GM12865 (cell line): ENCODE measurements around the gene CELSR1.

Experiments
- DNase-seq: peaks from one replicate; pipeline ENCODE4 v3.0.0; 2010; ENCODE audit warnings: low read depth
- H3K4me3 ChIP-seq: 2 replicates; pipeline ENCODE4 v1.5.1; 2011; ENCODE audit warnings: mild to moderate bottlenecking, low read depth, low read length, control low read depth
- TF ChIP-seq, protein P1 (sequence below): IDR thresholded peaks from 2 replicates; pipeline ENCODE4 v1.5.1; 2011; ENCODE audit warnings: low read length, control low read depth, low read depth, inconsistent platforms; ENCODE audit not compliant: insufficient read depth; ENCODE audit errors: missing control alignments

Gene CELSR1

DNA sequence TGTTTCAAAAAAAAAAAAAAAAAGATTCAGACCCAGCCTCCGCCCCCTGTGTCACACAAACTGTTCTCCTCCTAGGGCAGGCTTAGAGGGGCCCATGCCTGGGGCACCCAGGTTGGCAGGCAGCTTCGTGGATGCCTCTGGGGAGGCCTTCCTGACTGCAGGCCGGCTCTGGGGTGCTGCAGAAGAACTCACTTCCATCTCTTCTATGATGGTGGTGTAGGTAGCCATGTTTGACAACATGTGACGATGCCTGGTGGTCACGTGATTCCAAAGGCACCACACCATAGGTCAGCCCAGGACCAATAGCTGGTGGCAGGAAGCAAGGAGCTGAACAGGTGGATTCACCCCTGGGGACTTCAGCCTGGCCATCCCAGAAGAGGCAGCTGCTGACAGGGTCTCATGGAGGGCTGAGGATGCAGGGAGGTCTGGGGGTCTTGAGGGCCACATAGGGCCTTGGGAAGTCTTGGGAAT lies 24.1 kb upstream of the CELSR1 start:
- TF ChIP-seq, protein P1, sequence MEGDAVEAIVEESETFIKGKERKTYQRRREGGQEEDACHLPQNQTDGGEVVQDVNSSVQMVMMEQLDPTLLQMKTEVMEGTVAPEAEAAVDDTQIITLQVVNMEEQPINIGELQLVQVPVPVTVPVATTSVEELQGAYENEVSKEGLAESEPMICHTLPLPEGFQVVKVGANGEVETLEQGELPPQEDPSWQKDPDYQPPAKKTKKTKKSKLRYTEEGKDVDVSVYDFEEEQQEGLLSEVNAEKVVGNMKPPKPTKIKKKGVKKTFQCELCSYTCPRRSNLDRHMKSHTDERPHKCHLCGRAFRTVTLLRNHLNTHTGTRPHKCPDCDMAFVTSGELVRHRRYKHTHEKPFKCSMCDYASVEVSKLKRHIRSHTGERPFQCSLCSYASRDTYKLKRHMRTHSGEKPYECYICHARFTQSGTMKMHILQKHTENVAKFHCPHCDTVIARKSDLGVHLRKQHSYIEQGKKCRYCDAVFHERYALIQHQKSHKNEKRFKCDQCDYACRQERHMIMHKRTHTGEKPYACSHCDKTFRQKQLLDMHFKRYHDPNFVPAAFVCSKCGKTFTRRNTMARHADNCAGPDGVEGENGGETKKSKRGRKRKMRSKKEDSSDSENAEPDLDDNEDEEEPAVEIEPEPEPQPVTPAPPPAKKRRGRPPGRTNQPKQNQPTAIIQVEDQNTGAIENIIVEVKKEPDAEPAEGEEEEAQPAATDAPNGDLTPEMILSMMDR, result no peak
- H3K4me3 ChIP-seq, result no peak overlapping the region
- peak; percentile 76 for DNase-seq

DNA sequence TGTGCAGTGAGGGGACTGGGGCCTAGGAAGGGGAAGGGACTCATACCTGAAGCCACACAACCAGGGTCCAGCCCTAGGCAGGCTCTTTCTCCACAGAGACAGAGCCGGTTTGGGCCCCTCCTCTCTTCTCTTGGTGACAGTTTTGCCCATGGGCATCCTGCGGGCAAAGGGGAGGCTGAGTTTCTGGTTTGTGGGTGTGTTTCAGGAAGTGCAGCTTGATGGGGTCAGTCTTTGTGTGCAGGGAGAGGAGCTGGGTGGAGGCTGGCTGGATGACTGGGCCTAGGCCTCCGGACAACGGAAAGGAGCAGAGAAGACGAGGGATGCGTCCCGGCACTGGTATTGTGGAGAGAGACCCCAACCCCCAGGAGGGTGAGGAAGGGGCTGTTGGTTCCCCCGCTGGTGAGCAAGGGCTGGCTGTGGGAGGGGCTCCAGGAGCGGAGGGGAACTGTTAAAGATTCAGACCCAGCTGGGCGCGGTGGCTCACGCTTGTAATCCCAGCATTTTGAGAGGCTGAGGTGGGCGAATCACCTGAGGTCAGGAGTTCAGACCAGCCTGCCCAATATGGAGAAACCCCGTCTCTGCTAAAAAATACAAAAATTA lies 23.4 kb upstream of the CELSR1 start:
- H3K4me3 ChIP-seq, result no peak overlapping the region
- no peak for DNase-seq
- TF ChIP-seq, protein P1, result no peak

DNA sequence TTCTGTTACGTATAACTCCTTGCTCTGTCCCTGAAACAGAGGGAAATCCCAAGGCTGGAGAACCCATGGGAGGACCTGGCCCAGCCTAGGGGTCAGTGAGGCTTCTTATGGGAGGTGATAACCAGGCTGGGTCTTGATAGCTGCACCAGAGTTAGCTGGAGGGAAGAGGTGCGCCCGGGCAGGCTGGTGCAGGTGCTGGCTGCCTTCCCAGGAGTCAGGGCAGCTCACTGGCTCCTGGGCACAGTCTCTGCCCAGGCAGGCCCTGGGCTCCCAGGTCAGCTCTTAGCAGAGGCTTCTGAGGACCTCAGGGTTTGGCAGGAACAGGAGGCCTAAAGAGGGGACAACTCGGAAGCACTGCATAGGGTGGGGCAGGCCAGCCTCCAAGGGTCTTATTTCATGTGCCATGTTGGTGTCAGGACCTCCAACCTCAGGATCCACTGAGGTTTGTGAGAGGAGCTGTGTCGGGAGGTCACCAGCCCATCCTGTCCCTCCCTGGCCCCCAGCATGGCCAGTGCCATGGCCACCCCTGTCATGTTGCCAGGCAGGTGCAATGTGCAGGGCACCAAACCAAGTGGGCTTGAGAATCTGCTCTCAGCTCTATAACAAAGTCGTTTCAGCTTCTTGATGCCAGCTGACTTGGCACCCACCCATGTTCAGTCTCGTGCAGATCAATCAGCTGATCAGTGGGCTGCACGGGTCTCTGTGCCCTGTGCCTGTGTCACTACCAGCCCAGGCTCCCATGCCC lies 20.5 kb upstream of the CELSR1 start:
- DNase-seq, result no peak
- TF ChIP-seq, protein P1, result no peak
- no peak overlapping the region for H3K4me3 ChIP-seq

DNA sequence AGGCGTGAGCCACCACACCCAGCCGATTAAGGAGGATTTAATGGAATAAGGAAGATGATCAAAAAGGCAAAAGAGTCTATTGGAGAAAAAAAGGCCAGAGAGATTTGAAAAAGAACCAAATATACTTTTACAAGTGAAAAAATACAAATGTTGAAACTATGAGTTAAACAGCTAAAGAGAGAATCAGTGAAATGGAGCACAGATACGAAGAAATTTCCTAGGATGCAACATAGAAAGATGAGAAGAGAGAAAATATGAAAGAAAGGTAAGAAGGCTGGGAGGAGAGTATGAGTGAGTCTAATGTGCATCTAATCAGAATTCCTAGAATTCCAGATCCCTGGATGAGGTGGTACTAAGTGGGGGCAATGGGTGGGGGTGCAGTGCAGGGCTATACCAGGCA lies 19.4 kb upstream of the CELSR1 start:
- no peak overlapping the region for H3K4me3 ChIP-seq
- TF ChIP-seq, protein P1, result no peak
- no peak for DNase-seq

DNA sequence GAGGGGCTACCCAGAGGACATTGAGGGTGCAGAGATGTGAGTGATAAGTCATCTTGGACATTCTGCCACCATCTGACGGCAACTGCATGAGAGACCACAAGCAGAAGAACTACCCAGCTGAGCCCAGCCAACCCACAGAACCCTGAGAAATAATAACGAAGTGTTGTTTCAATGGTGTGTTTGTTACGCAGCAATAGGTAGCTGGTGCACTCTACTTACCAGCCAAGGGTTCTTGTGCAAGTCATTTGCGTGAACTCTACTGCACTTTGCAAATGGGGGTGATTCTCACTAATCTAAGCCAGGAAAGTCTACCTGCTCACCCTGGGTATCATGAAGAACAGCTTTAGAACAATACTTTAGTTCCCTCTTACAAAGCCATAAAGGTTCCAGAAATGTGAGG lies 15.8 kb upstream of the CELSR1 start:
- DNase-seq, result no peak
- no peak overlapping the region for H3K4me3 ChIP-seq
- TF ChIP-seq, protein P1, result no peak

DNA sequence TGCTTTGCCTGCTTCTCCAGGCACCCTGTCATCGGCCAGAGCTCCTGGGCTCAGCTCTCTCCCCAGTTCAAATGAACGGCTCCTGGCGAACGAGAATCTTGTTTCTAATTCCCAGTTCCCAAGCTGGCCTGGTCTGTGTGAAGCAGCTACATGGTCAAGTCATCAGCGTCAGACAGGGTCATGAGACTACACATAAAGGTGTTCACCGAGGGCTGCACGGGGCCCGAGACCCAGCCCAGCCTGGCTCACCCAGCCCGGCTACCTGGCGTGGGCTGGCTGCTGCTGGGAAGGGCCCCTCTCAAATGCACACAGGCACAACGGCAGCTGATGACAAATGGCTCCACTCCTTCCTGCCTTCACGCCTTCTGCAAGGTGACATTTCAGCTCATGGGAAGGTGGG lies 14.6 kb upstream of the CELSR1 start:
- no peak overlapping the region for H3K4me3 ChIP-seq
- TF ChIP-seq, protein P1, result no peak
- DNase-seq, result no peak
